Trophoblast cell (in vitro differentiated cells and primary cell): ENCODE measurements around the gene CASP8AP2.

ENCODE experiments used
- DNase-seq, 2 donors: peaks; one replicate each; pipeline ENCODE4 v3.0.0-alpha.2; 2016
- H2AFZ ChIP-seq: 2 replicates; pipeline ENCODE4 v1.6.1; 2013; ENCODE audit warnings: low read length, moderate library complexity, mild to moderate bottlenecking; ENCODE audit not compliant: insufficient read depth, poor library complexity
- H2AK5ac ChIP-seq: 2 replicates; pipeline ENCODE4 v1.6.1; 2013; ENCODE audit warnings: mild to moderate bottlenecking, low read length
- H2BK120ac ChIP-seq: 2 replicates; pipeline ENCODE4 v1.6.1; 2013; ENCODE audit warnings: low read length, mild to moderate bottlenecking, moderate library complexity; ENCODE audit not compliant: insufficient read depth, poor library complexity
- H2BK12ac ChIP-seq: 2 replicates; pipeline ENCODE4 v1.6.1; 2013; ENCODE audit warnings: mild to moderate bottlenecking, low read length, moderate library complexity
- H2BK5ac ChIP-seq: 2 replicates; pipeline ENCODE4 v1.6.1; 2013; ENCODE audit warnings: low read length, low read depth, moderate library complexity, mild to moderate bottlenecking; ENCODE audit not compliant: poor library complexity
- H3K14ac ChIP-seq: 2 replicates; pipeline ENCODE4 v1.6.1; 2013; ENCODE audit warnings: mild to moderate bottlenecking, low read length
- H3K18ac ChIP-seq: 2 replicates; pipeline ENCODE4 v1.6.1; 2013; ENCODE audit warnings: mild to moderate bottlenecking, low read length
- H3K23ac ChIP-seq: 2 replicates; pipeline ENCODE4 v1.6.1; 2013; ENCODE audit warnings: low read length
- H3K27ac ChIP-seq: 2 replicates; pipeline ENCODE4 v1.5.1; 2013; ENCODE audit warnings: low read depth, mild to moderate bottlenecking, inconsistent platforms, low read length, moderate library complexity
- H3K27me3 ChIP-seq: 2 replicates; pipeline ENCODE4 v1.6.1; 2013; ENCODE audit warnings: inconsistent platforms, mild to moderate bottlenecking, low read length, moderate library complexity; ENCODE audit not compliant: insufficient read depth
- H3K36me3 ChIP-seq, 2 experiments: 1 replicate in 1 of 2; 2 replicates in 1 of 2; pipeline ENCODE4 v1.6.1; 2013; ENCODE audit warnings: low read length in 2 of 2, mild to moderate bottlenecking in 2 of 2, moderate library complexity in 1 of 2; ENCODE audit not compliant: insufficient read depth in 2 of 2, control insufficient read depth in 1 of 2
- H3K4ac ChIP-seq: 2 replicates; pipeline ENCODE4 v1.6.1; 2013; ENCODE audit warnings: low read depth, mild to moderate bottlenecking, low read length, moderate library complexity
- H3K4me1 ChIP-seq, 2 experiments: 1 replicate in 1 of 2; 2 replicates in 1 of 2; pipeline ENCODE4 v1.6.1; 2013; ENCODE audit warnings: low read length in 2 of 2, mild to moderate bottlenecking in 2 of 2, moderate library complexity in 1 of 2; ENCODE audit not compliant: insufficient read depth in 2 of 2, control insufficient read depth in 1 of 2
- H3K4me2 ChIP-seq: 2 replicates; pipeline ENCODE4 v1.6.1; 2013; ENCODE audit warnings: inconsistent platforms, mild to moderate bottlenecking, low read length, moderate library complexity
- H3K4me3 ChIP-seq: 2 replicates; pipeline ENCODE4 v1.5.1; 2013; ENCODE audit warnings: mild to moderate bottlenecking, low read depth, low read length, inconsistent platforms
- H3K79me1 ChIP-seq: one replicate; pipeline ENCODE4 v1.6.1; 2013; ENCODE audit warnings: low read length
- H3K79me2 ChIP-seq: 2 replicates; pipeline ENCODE4 v1.6.1; 2013; ENCODE audit warnings: low read length, mild to moderate bottlenecking; ENCODE audit not compliant: control insufficient read depth, insufficient read depth, poor library complexity
- H3K9ac ChIP-seq: 2 replicates; pipeline ENCODE4 v1.6.1; 2013; ENCODE audit warnings: mild to moderate bottlenecking, low read length
- H3K9me3 ChIP-seq: 2 replicates; pipeline ENCODE4 v1.6.1; 2013; ENCODE audit warnings: low read depth, mild to moderate bottlenecking, control low read depth, inconsistent platforms, low read length; ENCODE audit not compliant: insufficient read depth
- H4K12ac ChIP-seq: 2 replicates; pipeline ENCODE4 v1.6.1; 2013; ENCODE audit warnings: low read depth, mild to moderate bottlenecking, low read length, moderate library complexity
- H4K8ac ChIP-seq: 2 replicates; pipeline ENCODE4 v1.6.1; 2013; ENCODE audit warnings: low read depth, mild to moderate bottlenecking, low read length, moderate library complexity
- H4K91ac ChIP-seq: one replicate; pipeline ENCODE4 v1.6.1; 2013; ENCODE audit warnings: low read depth, mild to moderate bottlenecking, low read length, moderate library complexity
- WGBS: extraction: QIAGEN DNeasy Blood & Tissue Kit; methylation state at CpG from one replicate; pipeline ENCODE4 v1.1.7; 2013; ENCODE audit warnings: missing lambda C conversion rate; ENCODE audit not compliant: insufficient read length, insufficient coverage; ENCODE audit errors: extremely low coverage; 5-methylcytosine and 5-hydroxymethylcytosine counted together

CASP8AP2 gene

DNA sequence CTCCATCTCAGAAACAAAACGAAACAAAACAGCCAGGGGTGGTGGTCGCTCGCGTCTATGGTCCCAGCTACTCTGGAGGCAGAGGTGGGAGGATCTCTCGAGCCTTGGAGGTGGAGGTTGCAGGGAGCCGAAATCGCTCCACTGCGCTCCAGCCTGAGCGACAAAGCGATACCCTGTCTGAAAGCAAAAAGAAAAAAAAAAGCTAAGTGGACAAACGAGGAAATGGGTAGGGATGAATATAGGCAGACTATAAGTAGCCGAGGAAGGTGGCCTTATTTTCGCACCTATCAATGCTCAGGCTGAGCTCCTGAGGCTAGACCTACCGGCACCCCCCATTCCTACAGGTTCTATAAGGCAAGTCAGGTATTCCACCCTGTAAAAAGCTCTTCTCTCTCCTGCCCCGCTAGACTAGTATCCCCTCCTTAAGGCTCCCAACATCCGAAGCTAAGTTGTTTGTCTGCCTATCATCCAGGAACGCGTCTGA is 650 bp upstream of the CASP8AP2 start:
- H4K91ac ChIP-seq: no peak overlapping the region
- no CpG with 5 or more reads among the region's 18 CpGs for WGBS
- peaks cover 6% of the 10 kb centered on the region for H3K79me2 ChIP-seq

DNA sequence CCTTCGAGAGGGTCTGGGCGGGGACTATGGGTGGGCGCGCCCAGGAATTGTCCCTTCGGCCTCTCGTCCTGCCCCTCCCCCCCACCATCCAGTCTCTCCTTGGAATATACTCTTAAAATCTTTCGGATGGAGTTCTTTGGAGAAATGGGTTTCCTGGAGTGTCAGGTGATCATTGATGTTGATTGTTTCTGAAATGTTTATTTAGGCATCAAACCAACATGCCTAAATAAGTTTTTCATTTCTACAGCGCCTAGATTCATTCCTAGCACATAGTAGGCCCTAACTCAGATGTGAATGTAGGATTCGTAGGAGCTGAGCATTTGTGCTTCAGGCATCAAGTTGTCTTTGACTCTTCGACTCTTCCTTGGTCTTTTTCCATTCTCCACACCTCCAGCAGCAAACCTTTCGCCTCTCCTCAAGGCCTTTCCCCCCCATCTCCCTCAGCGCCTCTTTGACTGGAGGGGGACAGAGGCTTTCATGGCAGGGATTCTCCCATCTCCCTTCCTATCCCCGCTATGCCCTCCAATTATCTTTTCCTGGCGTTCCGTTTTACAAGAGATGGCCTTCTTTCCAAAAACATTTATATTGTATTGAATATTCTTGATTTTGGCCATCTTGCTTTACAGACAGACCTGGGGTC is 610 bp downstream of the CASP8AP2 start:
- H3K27me3 ChIP-seq: no peaks in the 10 kb centered on the region
- peak overlapping the region; percentile 91 for H2AK5ac ChIP-seq
- peak overlapping the region; percentile 40 for H3K23ac ChIP-seq
- H3K9ac ChIP-seq: peak overlapping the region; percentile 93
- peak overlapping the region; percentile 99 for H3K14ac ChIP-seq
- peak overlapping the region; percentile 99 for H4K8ac ChIP-seq
- H2BK120ac ChIP-seq: peak overlapping the region; percentile 92
- no peak overlapping the region for H2BK12ac ChIP-seq
- H2AFZ ChIP-seq: peak overlapping the region; percentile 97
- peak overlapping the region; percentile 92 for H3K4me2 ChIP-seq
- no peaks in the 10 kb centered on the region for H3K9me3 ChIP-seq
- H3K4ac ChIP-seq: peak overlapping the region; percentile 97
- H4K12ac ChIP-seq: peak overlapping the region; percentile 83
- H3K79me1 ChIP-seq: peaks cover 9% of the 10 kb centered on the region
- peak overlapping the region; percentile 94 for H2BK5ac ChIP-seq
- H3K79me2 ChIP-seq: peaks cover 6% of the 10 kb centered on the region
- H3K27ac ChIP-seq: no peak overlapping the region
- H3K4me3 ChIP-seq: peak overlapping the region; percentile 91
- no CpG with 5 or more reads among the region's 15 CpGs for WGBS
- H3K18ac ChIP-seq: peak overlapping the region; percentile 94
- H3K4me1 ChIP-seq: peaks cover 6 to 7% of the 10 kb centered on the region in 2 experiments
- no peak for DNase-seq
- peaks cover 4 to 10% of the 10 kb centered on the region in 2 experiments for H3K36me3 ChIP-seq
- peak overlapping the region; percentile 92 for H4K91ac ChIP-seq

More for the DNA sequence above, 650 bp upstream of the CASP8AP2 start:
- peaks cover 6 to 7% of the 10 kb centered on the region in 2 experiments for H3K4me1 ChIP-seq
- no peak overlapping the region for H3K27ac ChIP-seq
- H3K23ac ChIP-seq: no peak overlapping the region
- H2AFZ ChIP-seq: peak overlapping the region; percentile 61
- H3K4ac ChIP-seq: no peak overlapping the region
- peak overlapping the region; percentile 63 for H3K14ac ChIP-seq
- H3K4me3 ChIP-seq: peak overlapping the region; percentile 67
- no peaks in the 10 kb centered on the region for H3K9me3 ChIP-seq
- peak overlapping the region; percentile 25 for H2BK120ac ChIP-seq
- DNase-seq: peak in 1 of 2 donors; percentile 45
- H4K8ac ChIP-seq: peak overlapping the region; percentile 85
- H2BK5ac ChIP-seq: peak overlapping the region; percentile 50
- peak overlapping the region; percentile 75 for H3K18ac ChIP-seq
- no peaks in the 10 kb centered on the region for H3K27me3 ChIP-seq
- peak overlapping the region; percentile 58 for H2BK12ac ChIP-seq
- peak overlapping the region; percentile 95 for H3K4me2 ChIP-seq
- H3K9ac ChIP-seq: peak overlapping the region; percentile 14
- H3K36me3 ChIP-seq: peaks cover 4 to 8% of the 10 kb centered on the region in 2 experiments
- H4K12ac ChIP-seq: peak overlapping the region; percentile 81
- H3K79me1 ChIP-seq: peaks cover 9% of the 10 kb centered on the region
- H2AK5ac ChIP-seq: no peak overlapping the region

DNA sequence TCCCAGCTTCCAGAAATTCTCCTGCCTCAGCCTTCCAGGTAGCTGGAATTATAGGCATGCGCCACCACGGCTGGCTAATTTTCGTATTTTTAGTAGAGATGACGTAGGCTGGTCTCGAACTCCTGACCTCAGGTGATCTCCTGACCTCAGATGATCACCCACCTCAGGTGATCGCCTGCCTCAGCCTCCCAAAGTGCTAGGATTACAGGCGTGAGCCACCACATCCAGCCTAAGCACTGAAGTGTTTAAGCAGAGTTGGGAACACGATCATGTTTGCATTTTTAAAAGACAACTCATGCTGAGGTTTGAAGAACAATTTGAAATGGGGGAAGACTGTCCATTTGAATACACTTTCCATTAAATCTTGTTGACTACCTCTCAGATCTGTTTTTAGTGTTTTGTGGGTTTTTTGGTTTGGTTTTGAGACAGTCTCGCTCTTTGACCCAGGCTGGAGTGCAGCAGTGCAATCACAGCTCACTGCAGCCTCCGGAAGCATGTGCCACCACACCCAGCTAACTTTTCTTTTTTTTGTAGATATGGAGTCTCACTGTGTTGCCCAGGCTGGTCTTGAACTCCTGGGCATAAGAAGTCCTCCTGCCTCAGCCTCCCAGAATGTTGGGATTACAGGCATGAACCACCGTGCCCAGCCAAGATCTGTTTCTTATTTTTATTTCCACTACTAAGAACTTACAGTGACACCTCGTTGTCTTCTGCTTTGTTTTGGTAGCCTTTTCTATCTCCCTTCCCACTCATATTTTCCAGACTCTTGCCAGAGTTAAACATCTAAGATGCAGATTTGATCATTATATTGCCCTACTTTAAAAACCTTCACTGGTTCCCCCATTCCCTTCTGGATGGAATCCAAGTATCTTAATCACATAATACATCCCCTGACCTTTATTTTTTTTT is 5.5 kb downstream of the CASP8AP2 start:
- Histone ChIP-seq H4K91ac (no peak overlapping the region), H2BK120ac (no peak overlapping the region), H2AFZ (no peak overlapping the region), H3K27me3 (no peaks in the 10 kb centered on the region), H3K4me3 (no peak overlapping the region), H3K27ac (no peak overlapping the region), H3K9me3 (no peaks in the 10 kb centered on the region), H3K23ac (no peak overlapping the region), H3K4ac (no peak overlapping the region), H2AK5ac (no peak overlapping the region), H3K79me2 (peaks cover 2% of the 10 kb centered on the region), H3K79me1 (peaks cover 2% of the 10 kb centered on the region), H3K36me3 (peaks cover 10 to 17% of the 10 kb centered on the region in 2 experiments), H3K4me2 (no peak overlapping the region), H3K4me1 (peaks cover 3% of the 10 kb centered on the region in 2 experiments), H4K12ac (no peak overlapping the region), H3K9ac (no peak overlapping the region), H2BK5ac (no peak overlapping the region), H3K18ac (no peak overlapping the region), H2BK12ac (no peak overlapping the region), H3K14ac (no peak overlapping the region), H4K8ac (no peak overlapping the region)
- WGBS: no CpG with 5 or more reads among the region's 12 CpGs
- peak; percentile 11 to 67 for DNase-seq

DNA sequence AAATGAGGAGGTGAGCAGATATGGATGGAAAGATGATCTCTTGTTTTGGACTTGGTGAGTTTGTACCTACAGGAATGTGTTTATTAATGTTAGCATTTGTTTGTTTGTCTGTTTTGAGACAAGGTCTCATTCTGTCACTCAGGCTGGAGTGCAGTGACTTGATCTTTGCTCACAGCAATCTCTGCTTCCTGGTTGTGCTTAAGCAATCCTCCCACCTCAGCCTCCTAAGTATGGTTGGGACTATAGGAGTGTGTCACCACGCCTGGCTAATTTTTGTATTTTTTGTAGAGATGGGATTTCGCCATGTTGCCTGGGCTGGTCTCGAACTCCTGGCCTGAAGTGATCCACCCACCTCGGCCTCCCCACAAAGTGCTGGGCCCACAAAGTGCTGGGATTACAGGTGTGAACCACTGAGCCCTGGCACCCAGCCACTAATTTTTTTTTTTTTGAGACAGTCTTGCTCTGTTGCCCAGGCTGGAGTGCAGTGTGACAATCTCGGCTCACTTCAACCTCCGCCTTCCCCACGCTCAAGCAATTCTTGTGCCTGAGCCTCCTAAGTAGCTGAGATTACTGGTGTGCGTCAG is 7.1 kb downstream of the CASP8AP2 start:
- H3K14ac ChIP-seq: no peak overlapping the region
- no peak overlapping the region for H3K27ac ChIP-seq
- no peak overlapping the region for H3K4me3 ChIP-seq
- no peak overlapping the region for H3K4me2 ChIP-seq
- no peak overlapping the region for H2BK5ac ChIP-seq
- no peak overlapping the region for H2BK12ac ChIP-seq
- H3K9me3 ChIP-seq: no peaks in the 10 kb centered on the region
- no peak overlapping the region for H4K8ac ChIP-seq
- DNase-seq: no peak
- no peak overlapping the region for H3K4ac ChIP-seq
- WGBS: no CpG with 5 or more reads among the region's 8 CpGs
- no peak overlapping the region for H4K12ac ChIP-seq
- H3K79me1 ChIP-seq: no peaks in the 10 kb centered on the region
- H2AK5ac ChIP-seq: no peak overlapping the region
- no peak overlapping the region for H2AFZ ChIP-seq
- H3K79me2 ChIP-seq: no peaks in the 10 kb centered on the region
- H3K18ac ChIP-seq: no peak overlapping the region
- no peaks in the 10 kb centered on the region for H3K4me1 ChIP-seq
- H3K27me3 ChIP-seq: no peaks in the 10 kb centered on the region
- no peak overlapping the region for H3K23ac ChIP-seq
- no peak overlapping the region for H2BK120ac ChIP-seq
- no peak overlapping the region for H4K91ac ChIP-seq
- H3K9ac ChIP-seq: no peak overlapping the region
- peaks cover 8 to 17% of the 10 kb centered on the region in 2 experiments for H3K36me3 ChIP-seq
